HG02981 (cell line): ENCODE data around the gene YPEL2.
"Not testable (repeated sequence)": the region's sequence is repeated elsewhere in the genome, so short reads cannot be mapped to it uniquely, and the experiment has no call there.

Experiments used
- ATAC-seq: cut with Tn5 transposase; IDR thresholded peaks from one replicate; pipeline ENCODE4 v1.9.1; 2021; ENCODE audit warnings: mild to moderate bottlenecking, moderate library complexity; ENCODE audit not compliant: unreplicated experiment

Gene YPEL2

GRCh38 chr17:59402760-59403159, 71.3 kb downstream of the YPEL2 start:
- ATAC-seq: no peak

- ATAC-seq: no peak
Measured at GRCh38 chr17:59404471-59404870, 73.0 kb downstream of the YPEL2 start.

DNA sequence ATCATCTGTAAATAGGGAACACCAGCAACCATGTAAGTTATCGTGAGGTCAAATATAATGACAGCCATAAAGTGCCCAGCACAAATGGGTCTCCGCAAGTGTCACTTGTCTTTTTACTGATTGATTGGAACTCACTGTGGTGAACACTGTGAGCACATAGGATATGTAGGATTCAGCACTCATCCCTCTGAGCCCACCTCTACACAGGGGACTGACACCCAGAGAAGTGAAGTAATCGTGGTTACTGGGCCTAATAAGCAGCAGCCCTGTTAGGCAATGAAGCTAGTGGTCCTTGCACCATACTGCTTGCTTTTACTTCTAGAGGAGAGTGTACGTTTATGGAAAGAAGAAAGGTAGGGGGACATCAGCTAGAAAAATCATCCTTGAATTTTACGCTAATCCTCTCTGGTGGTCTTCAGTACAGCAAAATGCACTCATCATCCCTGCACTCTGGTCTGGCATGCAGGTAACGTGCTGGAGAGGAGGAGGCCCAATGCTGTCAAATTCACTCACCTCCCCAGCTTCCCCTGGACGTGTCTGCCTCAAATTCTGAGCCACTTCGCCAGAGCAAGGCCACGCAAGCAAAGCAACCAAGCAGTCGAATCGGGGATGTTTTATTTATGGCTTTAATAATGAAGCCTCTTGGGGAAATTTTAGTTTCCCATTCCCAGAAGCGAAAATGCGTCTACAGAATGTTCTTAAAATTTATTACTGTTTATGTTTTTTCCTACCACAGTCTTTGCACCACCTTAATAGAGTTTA, 74.7 kb downstream of the YPEL2 start:
- ATAC-seq: no peak

DNA sequence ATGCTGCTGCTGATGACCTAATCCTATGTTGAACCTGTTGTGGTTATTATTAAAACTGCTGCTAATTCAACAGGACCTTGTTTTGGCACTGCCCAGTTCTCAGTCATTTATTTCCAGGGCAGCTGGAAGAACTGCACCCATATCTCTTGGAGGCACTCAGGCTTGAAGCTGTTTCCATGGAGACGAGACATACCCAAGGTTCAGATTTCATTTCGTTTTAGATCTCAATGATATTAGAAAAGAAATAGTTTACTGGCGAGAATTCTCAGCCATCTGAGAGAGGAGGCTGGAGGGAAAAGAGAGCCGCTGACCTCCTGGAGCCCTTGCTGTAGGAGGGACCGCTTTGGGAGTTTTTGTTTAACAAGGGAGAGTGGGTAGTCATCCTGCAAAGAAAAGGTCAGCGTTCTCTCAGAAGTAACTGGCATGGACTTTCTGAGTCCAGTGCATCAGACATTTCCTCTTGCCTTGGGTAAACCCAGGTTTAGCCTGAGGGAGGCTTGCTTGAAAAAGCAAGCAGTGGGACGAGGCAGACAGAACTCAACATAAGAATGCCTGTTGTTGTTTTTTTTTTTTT, 75.4 kb downstream of the YPEL2 start:
- ATAC-seq: no peak

DNA sequence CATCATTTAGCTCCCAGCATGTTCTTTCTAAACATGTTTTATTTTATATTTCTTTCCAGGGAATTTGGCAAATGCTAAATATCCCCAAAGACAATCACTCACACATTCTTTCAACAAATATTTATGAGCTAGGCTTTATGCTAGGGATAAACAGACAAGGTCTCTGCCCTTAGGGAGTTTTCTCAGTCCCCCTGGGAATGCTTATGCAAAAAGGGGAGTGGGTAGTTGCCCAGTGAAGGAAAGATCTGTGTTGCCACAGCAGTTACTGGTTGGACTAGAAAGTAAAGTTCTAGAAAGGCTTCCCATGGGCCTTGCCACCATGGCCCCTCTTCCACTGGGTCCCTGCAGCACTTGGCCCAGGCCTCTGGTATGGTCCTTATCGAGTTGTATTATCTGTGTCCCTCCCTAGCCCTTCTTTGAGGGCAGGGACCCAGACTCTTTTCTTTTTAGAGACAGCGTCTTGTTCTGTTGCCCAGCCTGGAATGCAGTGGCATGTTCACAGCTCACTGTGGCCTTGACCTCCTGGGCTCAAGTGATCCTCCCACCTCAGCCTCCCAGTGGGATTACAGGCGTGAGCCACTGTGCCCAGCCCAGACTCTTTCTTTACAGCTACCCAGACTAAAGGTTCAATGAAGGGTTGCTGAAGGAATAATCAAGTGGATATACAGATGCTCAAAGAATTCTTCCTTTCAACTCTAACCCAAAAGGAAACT, 78.0 kb downstream of the YPEL2 start:
- no peak for ATAC-seq

DNA sequence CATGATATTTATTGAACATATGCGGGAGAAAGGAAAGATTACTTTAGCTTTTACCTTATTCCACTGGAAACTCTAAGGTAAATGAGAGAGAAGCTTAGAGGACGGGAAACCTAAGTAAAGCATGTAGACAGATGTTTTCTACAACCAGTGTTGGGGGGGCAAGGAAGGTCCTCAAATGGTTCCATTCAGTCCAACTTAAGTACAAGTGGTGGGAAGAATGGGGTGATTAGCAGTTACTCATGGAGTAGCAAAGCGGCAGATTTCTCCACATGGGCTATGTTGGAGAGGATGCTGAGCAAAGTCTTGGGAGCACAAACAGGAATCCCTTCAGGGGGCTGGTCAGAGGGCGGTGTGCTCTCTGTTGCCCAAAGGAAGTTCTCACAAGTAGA, 78.6 kb downstream of the YPEL2 start:
- ATAC-seq: no peak

DNA sequence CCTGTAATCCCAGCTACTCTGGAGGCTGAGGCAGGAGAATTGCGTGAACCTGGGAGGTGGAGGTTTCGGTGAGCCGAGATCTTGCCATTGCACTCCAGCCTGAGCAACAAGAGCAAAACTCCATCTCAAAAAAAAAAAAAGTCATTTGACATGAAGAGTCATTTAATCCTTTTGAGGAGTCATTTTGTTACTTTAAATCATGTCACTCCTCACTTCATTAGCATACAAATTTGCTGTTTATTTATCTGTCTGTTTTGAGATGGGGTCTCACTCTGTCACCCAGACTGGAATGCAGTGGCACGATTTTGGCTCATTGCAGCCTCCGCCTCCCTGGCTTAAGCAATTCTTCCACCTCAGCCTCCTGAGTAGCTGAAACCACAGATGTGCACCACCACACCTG, 81.0 kb downstream of the YPEL2 start:
- ATAC-seq: not testable (repeated sequence)

DNA sequence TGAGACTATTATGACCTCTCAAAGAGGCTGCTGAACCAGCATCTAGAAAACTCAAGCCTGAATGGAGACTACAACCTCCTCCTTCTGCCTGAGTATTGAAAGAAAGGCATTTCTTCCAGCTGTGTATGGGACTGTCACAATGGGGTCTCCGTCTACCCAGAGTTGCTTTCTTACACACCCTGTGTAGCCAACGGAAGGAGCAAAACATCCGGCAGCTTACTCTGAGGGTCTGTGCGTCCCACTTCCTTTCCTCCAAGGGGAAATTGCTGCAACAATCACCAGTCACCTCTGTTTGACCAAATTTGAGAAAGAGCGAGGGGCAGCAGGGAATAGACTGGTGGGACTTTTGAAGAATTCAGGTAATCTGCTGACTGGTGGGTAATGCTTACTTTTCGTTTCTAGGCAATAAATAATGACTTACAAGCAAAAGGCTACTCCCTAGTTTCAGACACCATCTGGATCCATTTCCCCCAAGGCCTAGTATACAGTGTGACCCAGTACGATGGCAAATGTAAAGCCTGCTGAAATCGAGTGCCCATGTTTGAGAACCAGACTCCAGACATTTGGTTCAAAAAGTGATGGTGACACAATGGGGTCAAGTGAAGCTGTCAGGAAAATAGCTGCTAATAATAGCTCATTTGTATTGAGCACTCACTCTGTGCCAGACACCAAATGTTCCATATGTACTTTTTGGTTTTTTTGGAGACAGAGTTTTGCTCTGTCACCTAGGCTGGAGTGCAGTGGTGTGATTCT, 81.7 kb downstream of the YPEL2 start:
- no peak for ATAC-seq

- ATAC-seq: no peak
Measured at GRCh38 chr17:59415397-59415796, 83.9 kb downstream of the YPEL2 start.

DNA sequence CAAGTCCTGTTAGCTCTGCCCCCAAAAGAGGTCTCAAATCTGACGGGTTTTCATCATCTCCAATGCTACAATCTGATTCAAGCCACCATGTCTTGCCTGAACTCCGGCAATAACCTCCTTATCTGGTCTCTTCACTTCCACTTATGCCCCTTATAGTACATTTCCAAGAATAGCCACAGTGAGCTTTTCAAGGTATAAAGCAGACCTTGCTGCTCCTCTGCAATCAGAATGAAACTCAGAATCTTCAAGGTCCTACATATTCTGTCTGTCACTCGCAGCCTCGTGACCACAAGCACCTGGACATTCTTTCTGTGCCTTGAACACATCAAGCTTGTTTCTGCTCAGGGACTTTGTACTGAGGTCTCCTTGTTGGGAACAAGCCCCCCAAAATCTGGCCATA, 84.7 kb downstream of the YPEL2 start:
- ATAC-seq: no peak

- no peak for ATAC-seq
Measured at GRCh38 chr17:59417452-59417851, 86.0 kb downstream of the YPEL2 start.

- no peak for ATAC-seq
Measured at GRCh38 chr17:59418732-59419166, 87.3 kb downstream of the YPEL2 start.

- ATAC-seq: no peak
Measured at GRCh38 chr17:59420901-59421300, 89.4 kb downstream of the YPEL2 start.

DNA sequence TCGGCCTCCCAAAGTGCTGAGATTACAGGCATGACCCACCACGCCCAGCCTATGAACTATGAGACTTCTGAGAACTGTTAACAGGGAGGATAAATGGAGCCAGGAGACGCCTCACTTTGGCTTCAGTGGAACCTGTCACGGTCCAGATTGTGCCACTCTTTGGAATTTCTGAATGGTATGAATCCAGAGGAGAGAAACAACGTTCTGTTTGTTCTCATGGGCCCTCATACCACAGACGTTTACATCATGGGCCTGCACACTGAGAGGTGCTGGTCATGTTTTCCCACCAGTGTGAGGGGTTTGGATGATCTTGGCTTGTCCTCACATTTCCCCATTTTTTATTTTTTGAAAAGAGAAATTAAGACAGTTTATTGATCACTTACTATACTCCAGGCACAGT, 90.3 kb downstream of the YPEL2 start:
- ATAC-seq: no peak

DNA sequence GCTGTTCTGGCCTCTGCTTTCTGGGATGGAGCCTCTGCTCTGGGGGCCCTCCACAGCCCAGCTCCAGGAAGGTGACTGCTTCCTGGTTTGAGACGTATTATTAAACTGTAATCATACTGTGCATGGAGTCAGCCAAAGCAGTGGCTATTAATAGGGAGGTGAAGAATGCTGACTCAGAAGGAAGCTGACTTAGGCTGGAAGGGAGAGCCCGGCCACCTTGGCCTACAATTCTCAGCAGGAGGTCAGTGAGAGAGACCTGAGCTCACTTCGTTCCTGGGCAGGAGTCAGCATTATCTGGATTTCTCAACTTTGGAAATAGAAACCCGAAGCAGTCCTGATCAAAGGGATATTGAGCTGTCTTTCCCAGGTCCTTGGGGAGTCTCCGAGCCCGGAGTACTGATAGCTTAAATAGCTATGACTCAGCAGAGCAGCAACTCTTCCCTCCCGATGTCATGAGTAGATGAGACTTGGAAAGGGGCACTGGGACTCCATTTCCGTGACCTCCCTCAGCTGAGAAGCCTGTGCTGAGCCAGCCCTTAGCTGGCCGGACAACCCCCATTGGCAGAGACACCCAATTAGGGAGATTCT, 91.8 kb downstream of the YPEL2 start:
- ATAC-seq: no peak

DNA sequence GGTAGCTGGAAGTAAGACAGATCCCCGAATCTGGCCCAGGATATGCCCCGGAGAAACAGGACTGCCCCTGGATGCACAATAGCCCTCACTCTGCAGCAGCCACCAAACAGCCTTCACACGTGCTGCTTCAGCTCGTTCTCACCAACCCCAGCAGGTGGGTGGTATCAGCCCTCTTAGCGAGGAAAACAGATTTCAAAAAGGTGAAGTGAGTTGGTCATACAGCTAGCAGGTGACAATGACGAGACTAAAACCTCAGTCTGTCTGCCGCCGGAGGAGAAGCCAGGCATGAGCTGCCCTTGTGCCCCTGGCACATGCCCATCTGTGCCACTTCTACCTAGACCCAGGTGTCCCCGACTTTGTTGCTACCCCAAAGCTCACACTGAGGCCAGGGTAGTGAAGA, 92.4 kb downstream of the YPEL2 start:
- ATAC-seq: no peak

DNA sequence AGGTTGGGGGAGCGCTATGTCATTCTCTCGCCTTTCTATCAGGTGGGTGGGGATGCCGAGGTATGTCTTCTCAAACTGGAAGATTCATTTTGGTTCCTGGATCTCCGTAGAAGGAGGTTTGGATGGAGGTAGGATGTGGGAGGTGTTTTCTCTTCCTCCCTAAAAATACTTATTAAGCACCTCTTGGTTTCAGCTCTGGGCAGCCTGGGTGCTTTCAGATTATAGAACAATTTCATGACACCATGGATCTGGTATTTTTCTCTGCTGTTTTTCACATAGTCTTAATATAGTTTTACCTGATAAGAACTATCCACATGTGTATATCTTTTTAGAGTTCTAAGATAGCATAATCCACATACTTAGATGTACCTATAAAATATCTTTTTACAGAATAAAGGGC, 92.9 kb downstream of the YPEL2 start:
- no peak for ATAC-seq

DNA sequence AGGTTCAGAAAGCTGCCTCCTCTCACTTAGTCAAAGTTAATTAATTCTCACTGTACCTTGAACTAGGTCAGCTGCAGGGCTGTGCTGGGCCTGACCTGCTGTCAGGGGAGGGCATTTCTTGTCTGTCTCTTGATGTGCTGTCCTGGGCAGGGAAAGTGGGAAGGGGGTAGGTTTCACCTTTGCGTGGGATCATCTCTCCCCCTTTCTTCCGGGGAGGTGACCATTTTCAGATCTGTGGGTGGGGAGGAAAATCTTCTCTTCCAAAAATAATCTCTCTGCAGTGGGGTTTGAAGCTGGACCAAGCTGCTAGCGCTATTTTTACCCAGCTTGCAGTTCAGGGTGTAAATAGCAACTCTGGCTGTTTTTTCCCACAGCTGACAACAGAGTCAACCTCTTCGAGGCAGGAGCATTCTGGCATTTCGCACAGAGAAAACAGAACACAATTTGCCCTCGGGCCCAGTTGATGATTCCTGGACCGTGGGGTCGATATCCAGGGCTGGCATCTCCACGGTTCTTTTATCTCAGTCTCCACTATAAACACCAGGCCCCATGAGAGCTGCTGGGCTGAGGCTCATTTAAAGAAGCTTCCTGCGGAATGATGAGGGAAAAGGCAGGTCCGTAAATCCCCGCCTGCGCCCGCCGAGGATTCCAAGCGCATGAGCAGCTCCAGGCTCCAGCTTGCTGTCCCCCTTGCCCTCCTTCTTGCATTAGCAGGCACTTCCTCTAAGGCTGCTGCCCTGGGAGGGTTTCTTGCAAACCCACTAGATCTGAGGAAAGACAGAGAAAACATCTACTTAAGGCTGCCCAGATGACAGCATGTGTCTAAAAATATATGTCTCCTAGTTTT, 93.9 kb downstream of the YPEL2 start:
- no peak for ATAC-seq

DNA sequence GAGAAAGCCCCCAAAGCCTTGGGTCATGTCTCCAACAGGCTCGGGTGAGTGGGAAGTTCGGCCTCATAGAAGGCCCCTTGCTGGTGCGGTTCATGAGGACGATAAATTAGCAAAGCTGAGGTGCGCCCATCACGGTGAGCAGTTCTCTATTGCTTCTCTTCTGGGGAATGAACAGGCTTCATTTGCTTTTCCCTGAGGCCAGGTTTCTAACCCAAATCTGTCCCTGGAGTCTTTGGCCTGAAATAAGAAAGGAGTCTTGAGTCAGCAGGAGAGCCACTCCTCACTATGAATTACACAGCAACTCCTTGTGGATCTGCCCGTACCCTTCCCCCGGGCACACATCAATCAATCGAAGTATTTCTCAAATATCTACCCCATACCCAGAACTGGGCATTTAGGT, 94.6 kb downstream of the YPEL2 start:
- no peak for ATAC-seq

DNA sequence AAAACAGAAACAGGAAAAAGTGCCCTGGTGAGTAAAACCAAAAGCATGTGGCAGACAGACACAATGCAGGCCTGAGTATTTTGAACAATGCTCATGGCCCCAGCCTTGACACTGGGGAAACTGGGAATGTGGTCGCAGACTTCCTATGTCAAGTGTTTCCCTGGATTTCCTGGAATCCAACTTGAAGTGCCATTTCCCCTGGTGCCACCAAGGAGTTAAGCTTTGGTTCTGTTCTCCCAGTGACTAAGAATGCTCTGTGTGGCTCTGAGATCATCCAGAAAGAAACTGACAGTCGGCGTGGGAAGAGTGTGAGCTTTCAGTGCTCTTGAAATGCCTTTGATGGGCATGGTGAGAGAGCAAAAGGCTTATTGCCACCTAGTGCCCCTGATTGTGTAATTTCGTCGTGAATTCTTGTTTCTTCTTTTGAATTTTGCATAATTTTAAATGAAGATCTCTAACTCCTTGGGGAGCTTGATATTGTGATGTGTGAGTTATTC, 96.0 kb downstream of the YPEL2 start:
- ATAC-seq: no peak
